OCI-LY3 (cell line): ENCODE measurements around the gene VAV3.

Source experiments
- EZH2phosphoT487 ChIP-seq: fragments of 200-600 bp; shearing (Covaris generic); IDR thresholded peaks from 2 replicates; pipeline ENCODE4 v1.6.1; 2018; ENCODE audit warnings: antibody characterized with exemption, mixed run types, low read depth
- TF ChIP-seq, protein P1 (sequence below): fragments of 200-600, 300-600 bp; sonication (generic); IDR thresholded peaks from 2 replicates; pipeline ENCODE4 v1.5.1; 2014; ENCODE audit warnings: antibody characterized with exemption, low read length, low read depth

DNA sequence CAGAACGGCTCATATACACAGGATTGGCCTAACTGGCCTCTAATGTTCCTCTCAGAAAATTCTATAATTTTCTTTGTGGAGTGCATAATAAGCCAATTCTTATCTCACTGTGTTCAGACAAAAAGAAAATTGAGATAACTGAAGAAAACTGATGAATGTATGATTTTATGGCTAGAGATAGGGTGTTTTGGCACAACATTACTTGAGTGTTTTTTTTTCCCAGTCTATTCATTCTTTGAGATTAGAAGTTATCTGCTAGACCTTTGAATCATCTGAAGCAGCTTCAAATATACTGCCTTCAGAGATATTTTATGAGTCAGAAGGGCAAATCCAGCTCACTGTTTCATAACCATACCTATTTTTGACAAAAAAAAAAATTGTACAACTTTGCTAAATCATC lies 85.6 kb downstream of the VAV3 start:
- TF ChIP-seq, protein P1, sequence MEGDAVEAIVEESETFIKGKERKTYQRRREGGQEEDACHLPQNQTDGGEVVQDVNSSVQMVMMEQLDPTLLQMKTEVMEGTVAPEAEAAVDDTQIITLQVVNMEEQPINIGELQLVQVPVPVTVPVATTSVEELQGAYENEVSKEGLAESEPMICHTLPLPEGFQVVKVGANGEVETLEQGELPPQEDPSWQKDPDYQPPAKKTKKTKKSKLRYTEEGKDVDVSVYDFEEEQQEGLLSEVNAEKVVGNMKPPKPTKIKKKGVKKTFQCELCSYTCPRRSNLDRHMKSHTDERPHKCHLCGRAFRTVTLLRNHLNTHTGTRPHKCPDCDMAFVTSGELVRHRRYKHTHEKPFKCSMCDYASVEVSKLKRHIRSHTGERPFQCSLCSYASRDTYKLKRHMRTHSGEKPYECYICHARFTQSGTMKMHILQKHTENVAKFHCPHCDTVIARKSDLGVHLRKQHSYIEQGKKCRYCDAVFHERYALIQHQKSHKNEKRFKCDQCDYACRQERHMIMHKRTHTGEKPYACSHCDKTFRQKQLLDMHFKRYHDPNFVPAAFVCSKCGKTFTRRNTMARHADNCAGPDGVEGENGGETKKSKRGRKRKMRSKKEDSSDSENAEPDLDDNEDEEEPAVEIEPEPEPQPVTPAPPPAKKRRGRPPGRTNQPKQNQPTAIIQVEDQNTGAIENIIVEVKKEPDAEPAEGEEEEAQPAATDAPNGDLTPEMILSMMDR = no peak
- TF ChIP-seq EZH2phosphoT487 = no peak
